NCI-H2227 (cell line): Measurements from ENCODE around the gene GMDS.

Source experiments
- DNase-seq: peaks from one replicate; lab custom pipeline; 2025; ENCODE audit not compliant: unreplicated experiment; lab: John Stamatoyannopoulos, UW

GMDS gene

GRCh38 chr6:1636971-1637871 lies 608.2 kb downstream of the GMDS start:
- no peak for DNase-seq

- no peak for DNase-seq
Observed at GRCh38 chr6:1636272-1636825, 609.1 kb downstream of the GMDS start.

- no peak for DNase-seq
Observed at GRCh38 chr6:1635305-1636010, 609.9 kb downstream of the GMDS start.

- DNase-seq: no peak
Observed at GRCh38 chr6:1634081-1634480, 611.3 kb downstream of the GMDS start.

- no peak for DNase-seq
Observed at GRCh38 chr6:1633366-1634021, 611.9 kb downstream of the GMDS start.

GRCh38 chr6:1631251-1631650 lies 614.2 kb downstream of the GMDS start:
- no peak for DNase-seq

- DNase-seq: no peak
Observed at GRCh38 chr6:1630771-1631217, 614.6 kb downstream of the GMDS start.

- no peak for DNase-seq
Observed at GRCh38 chr6:1630212-1630770, 615.1 kb downstream of the GMDS start.

- no peak for DNase-seq
Observed at GRCh38 chr6:1629316-1629715, 616.1 kb downstream of the GMDS start.

- no peak for DNase-seq
Observed at GRCh38 chr6:1627827-1628560, 617.4 kb downstream of the GMDS start.

- DNase-seq: no peak
Observed at GRCh38 chr6:1626481-1626880, 618.9 kb downstream of the GMDS start.

GRCh38 chr6:1625794-1626435 lies 619.5 kb downstream of the GMDS start:
- DNase-seq: no peak

- DNase-seq: peak; percentile 15
Observed at GRCh38 chr6:1624851-1625781, 620.3 kb downstream of the GMDS start.

- DNase-seq: no peak
Observed at GRCh38 chr6:1624058-1624850, 621.2 kb downstream of the GMDS start.

GRCh38 chr6:1623769-1624057 lies 621.7 kb downstream of the GMDS start:
- no peak for DNase-seq

GRCh38 chr6:1622851-1623768 lies 622.3 kb downstream of the GMDS start:
- no peak for DNase-seq

- no peak for DNase-seq
Observed at GRCh38 chr6:1622220-1622850, 623.1 kb downstream of the GMDS start.
